Keratinocyte (primary cell): Measurements from ENCODE around the gene TMEM131. TPM values are rescaled to one million over a fixed set of nuclear protein-coding genes. Genes with fewer than 3 reads are reported as not detected.

Experiments
- DNase-seq: peaks from one replicate; pipeline ENCODE4 v3.0.0-alpha.2; 2011; ENCODE audit warnings: low read depth, missing footprints, low spot score
- FAIRE-seq: peaks from 2 replicates; lab custom pipeline; 2011; peaks lifted over from hg19 to GRCh38; lab: Jason Lieb, UNC
- H2AFZ ChIP-seq: 2 replicates; pipeline ENCODE4 v1.6.0; 2012; ENCODE audit warnings: low read length, control low read depth, inconsistent platforms; ENCODE audit not compliant: control insufficient read depth
- H3K27ac ChIP-seq: 2 replicates; pipeline ENCODE4 v1.5.1; 2011; ENCODE audit warnings: low read length; ENCODE audit not compliant: control insufficient read depth, insufficient read depth
- H3K27me3 ChIP-seq: 3 replicates; pipeline ENCODE4 v1.6.0; 2011; ENCODE audit warnings: low read length; ENCODE audit not compliant: control insufficient read depth, insufficient read depth; ENCODE audit errors: extremely low read depth
- H3K36me3 ChIP-seq, 2 experiments: 2 replicates in 1 of 2; 3 replicates in 1 of 2; pipeline ENCODE4 v1.5.1; 2011; ENCODE audit warnings: low read length in 2 of 2, mild to moderate bottlenecking in 1 of 2; ENCODE audit not compliant: control insufficient read depth in 2 of 2, insufficient read depth in 2 of 2; ENCODE audit errors: extremely low read depth in 1 of 2
- H3K4me1 ChIP-seq: 3 replicates; pipeline ENCODE4 v1.5.1; 2011; ENCODE audit warnings: low read length; ENCODE audit not compliant: control insufficient read depth, insufficient read depth; ENCODE audit errors: extremely low read depth
- H3K4me2 ChIP-seq: 3 replicates; pipeline ENCODE4 v1.6.0; 2011; ENCODE audit warnings: low read depth, low read length; ENCODE audit not compliant: control insufficient read depth, insufficient read depth; ENCODE audit errors: extremely low read depth
- H3K4me3 ChIP-seq, 3 experiments: fragments of 200-600 bp in 1 of 3; sonication (generic) in 1 of 3; 2 replicates in 2 of 3; 3 replicates in 1 of 3; pipeline ENCODE4 v1.5.1; 2011 to 2016; ENCODE audit warnings: low read length in 3 of 3, mild to moderate bottlenecking in 3 of 3, control low read depth in 2 of 3, inconsistent platforms in 1 of 3, low read depth in 1 of 3, mixed read lengths in 1 of 3, mixed run types in 1 of 3, moderate library complexity in 1 of 3; ENCODE audit not compliant: control insufficient read depth in 2 of 3, insufficient read depth in 2 of 3; ENCODE audit errors: extremely low read depth in 1 of 3
- H3K79me2 ChIP-seq: 2 replicates; pipeline ENCODE4 v1.6.0; 2012; ENCODE audit warnings: low read length; ENCODE audit not compliant: control insufficient read depth, insufficient read depth
- H3K9ac ChIP-seq: 3 replicates; pipeline ENCODE4 v1.6.0; 2011; ENCODE audit warnings: low read length; ENCODE audit not compliant: control insufficient read depth, insufficient read depth; ENCODE audit errors: extremely low read depth
- H3K9me1 ChIP-seq: 3 replicates; pipeline ENCODE4 v1.6.0; 2011; ENCODE audit warnings: low read length; ENCODE audit not compliant: control insufficient read depth, insufficient read depth; ENCODE audit errors: extremely low read depth
- H3K9me3 ChIP-seq: 2 replicates; pipeline ENCODE4 v1.5.1; 2012; ENCODE audit warnings: low read depth, low read length; ENCODE audit not compliant: control insufficient read depth
- H4K20me1 ChIP-seq: 3 replicates; pipeline ENCODE4 v1.6.0; 2011; ENCODE audit warnings: low read length; ENCODE audit not compliant: control insufficient read depth, insufficient read depth; ENCODE audit errors: extremely low read depth
- EZH2 ChIP-seq: IDR thresholded peaks from one replicate; pipeline ENCODE4 v1.6.1; 2012; ENCODE audit warnings: inconsistent platforms, mild to moderate bottlenecking, low read length, moderate library complexity
- dilution Hi-C: fragments of 300-500 bp; cut with MboI; formaldehyde crosslinking; loops from one replicate; pipeline ENCODE4 v1.7.0; 2020; ENCODE audit warnings: low sequenced_read_pairs; ENCODE audit not compliant: extremely low pct_ligation_motif_present
- polyA plus RNA-seq, 5 experiments: library from polyadenylated mRNA; depleted of rRNA in 3 of 5; stranded (reverse) in 3 of 5; stranded (forward) in 1 of 5; unstranded in 1 of 5; fragments of >200 nt; gene quantifications; 1 replicate in 1 of 5; 2 replicates in 3 of 5; 3 replicates in 1 of 5; pipeline versions ENCODE4 v1.2.1 to v1.2.3, GENCODE V29; 2011 to 2012; ENCODE audit warnings: missing spikeins in 2 of 5, low read depth in 1 of 5, low replicate concordance in 1 of 5
- TF ChIP-seq, protein P1 (sequence below), 3 experiments: IDR thresholded peaks in 1 of 3; conservative IDR thresholded peaks in 1 of 3; optimal IDR thresholded peaks in 1 of 3; 2 replicates in 2 of 3; 3 replicates in 1 of 3; pipeline versions ENCODE3 to v1.5.1; 2011; ENCODE audit warnings: low read length in 3 of 3, mild to moderate bottlenecking in 3 of 3, moderate library complexity in 2 of 3, control low read depth in 1 of 3, inconsistent platforms in 1 of 3; ENCODE audit not compliant: insufficient read depth in 2 of 3; ENCODE audit errors: extremely low read depth in 1 of 3

TMEM131 gene
- polyA plus RNA-seq, 1 donor (not counting 4 experiments of a cell fraction or from before 2014, with no cell fraction given) = 25.5 TPM

DNA sequence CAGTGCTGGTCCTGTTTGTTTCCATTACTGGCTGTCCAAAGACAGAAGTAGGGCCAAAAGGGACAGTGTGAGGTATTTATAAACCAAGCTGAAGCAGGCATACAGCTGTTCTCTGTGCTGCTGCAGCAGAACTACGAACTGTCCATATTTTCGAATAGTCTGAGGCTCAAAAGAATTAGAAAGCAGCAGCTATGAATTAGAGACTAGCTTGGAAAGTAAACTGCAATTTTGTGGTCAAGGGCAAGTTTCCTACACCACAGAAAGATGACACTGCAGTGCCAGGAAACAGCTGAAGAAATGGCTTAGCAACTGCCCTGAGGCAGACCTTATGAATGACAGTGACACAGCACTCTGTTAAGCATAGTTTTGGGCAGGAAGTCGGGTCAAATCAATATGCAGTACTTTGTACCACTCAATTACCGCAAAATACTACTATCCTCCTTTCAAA, 125.3 kb downstream of the TMEM131 start:
- Histone ChIP-seq H3K4me3 (peak overlapping the region in 1 of 3 experiments; percentile 40), H3K36me3 (no peaks in the 10 kb centered on the region), H3K4me2 (peak overlapping the region; percentile 86), H3K27me3 (no peaks in the 10 kb centered on the region), H2AFZ (no peak overlapping the region), H3K9me1 (no peaks in the 10 kb centered on the region), H3K4me1 (peaks cover 35% of the 10 kb centered on the region), H4K20me1 (no peaks in the 10 kb centered on the region), H3K27ac (peak overlapping the region; percentile 72), H3K79me2 (peaks cover 27% of the 10 kb centered on the region), H3K9ac (no peak overlapping the region), H3K9me3 (peaks cover 3% of the 10 kb centered on the region)
- dilution Hi-C loops = no loop called here
- FAIRE-seq (peak; percentile 97), DNase-seq (peak; percentile 30)
- TF ChIP-seq, protein P1, sequence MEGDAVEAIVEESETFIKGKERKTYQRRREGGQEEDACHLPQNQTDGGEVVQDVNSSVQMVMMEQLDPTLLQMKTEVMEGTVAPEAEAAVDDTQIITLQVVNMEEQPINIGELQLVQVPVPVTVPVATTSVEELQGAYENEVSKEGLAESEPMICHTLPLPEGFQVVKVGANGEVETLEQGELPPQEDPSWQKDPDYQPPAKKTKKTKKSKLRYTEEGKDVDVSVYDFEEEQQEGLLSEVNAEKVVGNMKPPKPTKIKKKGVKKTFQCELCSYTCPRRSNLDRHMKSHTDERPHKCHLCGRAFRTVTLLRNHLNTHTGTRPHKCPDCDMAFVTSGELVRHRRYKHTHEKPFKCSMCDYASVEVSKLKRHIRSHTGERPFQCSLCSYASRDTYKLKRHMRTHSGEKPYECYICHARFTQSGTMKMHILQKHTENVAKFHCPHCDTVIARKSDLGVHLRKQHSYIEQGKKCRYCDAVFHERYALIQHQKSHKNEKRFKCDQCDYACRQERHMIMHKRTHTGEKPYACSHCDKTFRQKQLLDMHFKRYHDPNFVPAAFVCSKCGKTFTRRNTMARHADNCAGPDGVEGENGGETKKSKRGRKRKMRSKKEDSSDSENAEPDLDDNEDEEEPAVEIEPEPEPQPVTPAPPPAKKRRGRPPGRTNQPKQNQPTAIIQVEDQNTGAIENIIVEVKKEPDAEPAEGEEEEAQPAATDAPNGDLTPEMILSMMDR (optimal IDR thresholded peaks at IDR 0.05 in 1 of 3, IDR thresholded peaks at IDR 0.05 in 1 of 3, conservative IDR thresholded peaks at IDR 0.05 in 1 of 3; ENCODE audit: extremely low read depth in 1 of 3, insufficient read depth in 2 of 3, low read length in 3 of 3) = peak in 1 of 3 experiments; percentile 29
- TF ChIP-seq EZH2 = no peak

DNA sequence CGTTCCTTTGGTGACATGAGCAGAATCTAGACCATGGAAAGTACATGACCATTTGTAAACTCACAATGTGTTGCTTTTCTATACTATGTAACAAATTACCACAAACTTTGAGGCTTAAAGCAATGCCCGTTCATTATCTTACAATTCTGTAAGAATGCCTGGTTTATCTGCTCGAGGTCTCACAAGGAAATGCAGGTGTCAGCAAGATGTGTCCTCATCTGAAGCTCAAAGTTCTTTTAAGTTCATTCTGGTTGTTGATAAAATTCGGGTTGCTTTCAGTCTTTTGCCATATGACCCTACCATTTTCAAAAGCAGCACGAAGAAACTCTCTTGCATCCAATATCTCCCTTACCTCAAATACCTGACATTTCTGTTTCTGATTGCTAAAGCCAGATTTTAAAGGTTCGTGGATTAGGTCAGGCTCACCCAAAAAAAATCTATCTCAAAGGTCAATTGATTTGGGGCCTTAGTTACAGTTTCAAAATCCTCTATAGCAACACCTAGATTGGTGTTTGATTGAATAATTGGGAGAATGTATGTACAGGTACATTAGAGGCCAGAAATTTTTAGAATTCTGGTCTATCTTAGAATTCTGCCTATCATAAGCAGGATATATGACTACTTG, 125.9 kb downstream of the TMEM131 start:
- TF ChIP-seq, protein P1 (optimal IDR thresholded peaks at IDR 0.05 in 1 of 3, IDR thresholded peaks at IDR 0.05 in 1 of 3, conservative IDR thresholded peaks at IDR 0.05 in 1 of 3; ENCODE audit: extremely low read depth in 1 of 3, insufficient read depth in 2 of 3, low read length in 3 of 3) = no peak
- TF ChIP-seq EZH2 = no peak
- peaks cover 35% of the 10 kb centered on the region for H3K4me1 ChIP-seq
- peaks cover 3% of the 10 kb centered on the region for H3K9me3 ChIP-seq
- peaks cover 31% of the 10 kb centered on the region for H3K79me2 ChIP-seq
- H3K27me3 ChIP-seq = no peaks in the 10 kb centered on the region
- H4K20me1 ChIP-seq = no peaks in the 10 kb centered on the region
- dilution Hi-C loops = no loop called here
- FAIRE-seq = no peak
- H3K9me1 ChIP-seq = no peaks in the 10 kb centered on the region
- peak overlapping the region in 1 of 3 experiments; percentile 40 for H3K4me3 ChIP-seq
- peak overlapping the region; percentile 86 for H3K4me2 ChIP-seq
- no peaks in the 10 kb centered on the region for H3K36me3 ChIP-seq
- H2AFZ ChIP-seq = no peak overlapping the region
- no peak for DNase-seq
- H3K9ac ChIP-seq = peak overlapping the region; percentile 40
- peak overlapping the region; percentile 72 for H3K27ac ChIP-seq
